SH-SY5Y (cell line): ENCODE data around the gene AMIGO3.

Experiments
- GATA2 ChIP-seq: IDR thresholded peaks from 2 replicates; pipeline ENCODE4 v1.6.1; 2011; ENCODE audit warnings: mild to moderate bottlenecking, low read depth, low read length
- GATA3 ChIP-seq: IDR thresholded peaks from 2 replicates; pipeline ENCODE4 v1.6.1; 2011; ENCODE audit warnings: low read depth, mild to moderate bottlenecking, low read length, moderate library complexity

- TF ChIP-seq GATA2 (no peak), GATA3 (no peak)
These were observed 3.3 kb downstream of the AMIGO3 start for GRCh38 chr3:49716169-49716568.
